ENCODE data around the gene MEDAG.

The MEDAG gene

DNA sequence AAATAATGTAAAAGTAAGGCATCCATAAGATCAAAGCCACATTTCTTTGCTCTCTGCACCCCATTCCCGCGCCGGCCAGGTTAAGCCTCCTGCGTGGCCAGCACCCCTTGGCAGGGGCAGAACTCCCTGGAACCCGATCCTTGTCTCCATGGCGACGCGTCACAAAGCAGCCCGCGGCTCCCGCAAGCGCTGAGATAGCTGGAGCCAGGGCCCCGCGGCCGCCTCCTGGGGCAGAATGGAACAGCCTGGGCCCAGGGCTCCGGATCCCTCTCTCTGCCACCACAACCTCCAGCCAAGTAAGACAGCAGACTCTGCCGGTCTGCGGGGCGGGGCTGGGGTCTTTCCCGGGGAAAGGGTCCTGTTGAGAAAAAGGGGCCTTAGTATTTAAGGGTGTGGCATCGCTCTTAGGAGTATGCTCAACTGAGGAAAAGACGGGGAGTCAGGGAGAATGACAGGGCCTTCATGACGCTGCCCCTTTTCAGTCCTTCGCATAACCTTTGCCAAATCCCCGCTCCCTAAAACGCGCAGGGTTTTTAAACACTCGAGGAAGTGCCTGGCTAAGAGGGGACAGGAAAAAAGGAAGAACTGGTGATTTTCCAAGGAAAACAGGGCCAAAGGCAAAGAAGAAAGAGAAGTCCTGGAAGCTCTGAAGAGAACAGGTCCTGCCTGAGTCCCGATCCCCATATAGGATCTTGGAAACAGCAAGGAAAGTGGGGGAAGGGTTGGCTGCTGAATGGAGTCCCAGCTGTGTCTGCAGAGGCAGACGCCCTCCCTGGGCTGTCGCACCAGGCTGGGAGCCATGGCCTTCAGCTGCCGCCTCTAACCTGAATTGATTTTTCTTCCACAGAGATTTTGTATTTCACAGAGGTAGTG is 26.6 kb downstream of the MEDAG start, which contains the start of gene TEX26:
Gene TEX26, plus strand, starts transcription at position 176 of the 873 bp plus-strand sequence. Its CDS starts 60 bp downstream, at position 236.
- no peak within 1 kb of the TSS for H3K4me3 ChIP-seq (ENCODE audit: low read depth, low read length)
- DNase-seq (ENCODE audit: low read depth) = no peak
- no peak for TF ChIP-seq POLR2A (IDR thresholded peaks at IDR 0.05; ENCODE audit: extremely low read depth, insufficient read length)
- TF ChIP-seq, protein P1, sequence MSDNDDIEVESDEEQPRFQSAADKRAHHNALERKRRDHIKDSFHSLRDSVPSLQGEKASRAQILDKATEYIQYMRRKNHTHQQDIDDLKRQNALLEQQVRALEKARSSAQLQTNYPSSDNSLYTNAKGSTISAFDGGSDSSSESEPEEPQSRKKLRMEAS (IDR thresholded peaks at IDR 0.05; ENCODE audit: low read depth, low read length) = no peak
- TF ChIP-seq, protein P2, sequence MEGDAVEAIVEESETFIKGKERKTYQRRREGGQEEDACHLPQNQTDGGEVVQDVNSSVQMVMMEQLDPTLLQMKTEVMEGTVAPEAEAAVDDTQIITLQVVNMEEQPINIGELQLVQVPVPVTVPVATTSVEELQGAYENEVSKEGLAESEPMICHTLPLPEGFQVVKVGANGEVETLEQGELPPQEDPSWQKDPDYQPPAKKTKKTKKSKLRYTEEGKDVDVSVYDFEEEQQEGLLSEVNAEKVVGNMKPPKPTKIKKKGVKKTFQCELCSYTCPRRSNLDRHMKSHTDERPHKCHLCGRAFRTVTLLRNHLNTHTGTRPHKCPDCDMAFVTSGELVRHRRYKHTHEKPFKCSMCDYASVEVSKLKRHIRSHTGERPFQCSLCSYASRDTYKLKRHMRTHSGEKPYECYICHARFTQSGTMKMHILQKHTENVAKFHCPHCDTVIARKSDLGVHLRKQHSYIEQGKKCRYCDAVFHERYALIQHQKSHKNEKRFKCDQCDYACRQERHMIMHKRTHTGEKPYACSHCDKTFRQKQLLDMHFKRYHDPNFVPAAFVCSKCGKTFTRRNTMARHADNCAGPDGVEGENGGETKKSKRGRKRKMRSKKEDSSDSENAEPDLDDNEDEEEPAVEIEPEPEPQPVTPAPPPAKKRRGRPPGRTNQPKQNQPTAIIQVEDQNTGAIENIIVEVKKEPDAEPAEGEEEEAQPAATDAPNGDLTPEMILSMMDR (IDR thresholded peaks at IDR 0.05; ENCODE audit: low read depth, low read length) = no peak

DNA sequence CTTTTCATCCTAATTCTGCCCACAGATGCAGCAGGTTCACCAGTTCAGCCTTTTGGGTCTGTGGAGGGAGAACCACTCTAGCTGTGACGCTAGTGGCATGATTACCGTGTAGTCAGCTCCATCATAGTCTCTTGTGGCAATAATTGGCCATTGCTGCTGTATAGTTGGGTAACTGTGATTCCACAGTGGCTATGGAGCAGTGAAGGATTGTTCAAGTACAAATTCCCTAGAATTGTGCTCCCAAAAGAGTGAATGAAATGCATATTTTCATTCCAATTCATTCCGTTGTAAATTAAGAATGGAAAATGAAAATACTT is 27.2 kb downstream of the MEDAG start:
- no peak overlapping the region for H3K4me3 ChIP-seq (ENCODE audit: low read depth, low read length)
- no peak for DNase-seq (ENCODE audit: low read depth)
- no peak for TF ChIP-seq POLR2A (IDR thresholded peaks at IDR 0.05; ENCODE audit: extremely low read depth, insufficient read length)
- TF ChIP-seq, protein P2 (IDR thresholded peaks at IDR 0.05; ENCODE audit: low read depth, low read length) = no peak
- TF ChIP-seq MYC (IDR thresholded peaks at IDR 0.05; ENCODE audit: low read depth, low read length) = no peak
- TF ChIP-seq, protein P1 (IDR thresholded peaks at IDR 0.05; ENCODE audit: low read depth, low read length) = no peak

DNA sequence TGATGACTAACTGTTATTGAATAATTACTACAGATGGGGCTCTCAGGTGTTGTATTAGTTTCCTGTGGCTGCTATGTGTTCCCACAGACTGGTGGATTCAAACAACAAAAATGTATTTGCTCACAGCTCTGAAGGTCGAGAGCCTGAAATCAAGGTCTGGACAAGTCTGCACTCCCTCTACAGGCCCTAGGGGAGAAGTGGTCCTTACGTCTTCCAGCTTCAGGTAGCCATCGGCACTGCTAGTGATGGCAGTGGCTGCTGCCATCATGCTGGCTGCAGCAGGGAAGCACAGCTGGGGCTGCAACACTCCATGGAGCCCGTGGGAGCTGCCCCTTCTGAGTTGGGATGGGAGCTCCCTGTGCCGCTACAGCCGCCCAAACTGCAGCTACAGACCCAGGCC is 28.3 kb downstream of the MEDAG start:
- peak; percentile 5 for DNase-seq (ENCODE audit: low read depth)
- TF ChIP-seq, protein P1 (IDR thresholded peaks at IDR 0.05; ENCODE audit: low read depth, low read length) = no peak
- no peak for TF ChIP-seq POLR2A (IDR thresholded peaks at IDR 0.05; ENCODE audit: extremely low read depth, insufficient read length)
- TF ChIP-seq, protein P2 (IDR thresholded peaks at IDR 0.05; ENCODE audit: low read depth, low read length) = no peak
- TF ChIP-seq MYC (IDR thresholded peaks at IDR 0.05; ENCODE audit: low read depth, low read length) = no peak
- H3K4me3 ChIP-seq (ENCODE audit: low read depth, low read length) = no peak overlapping the region

DNA sequence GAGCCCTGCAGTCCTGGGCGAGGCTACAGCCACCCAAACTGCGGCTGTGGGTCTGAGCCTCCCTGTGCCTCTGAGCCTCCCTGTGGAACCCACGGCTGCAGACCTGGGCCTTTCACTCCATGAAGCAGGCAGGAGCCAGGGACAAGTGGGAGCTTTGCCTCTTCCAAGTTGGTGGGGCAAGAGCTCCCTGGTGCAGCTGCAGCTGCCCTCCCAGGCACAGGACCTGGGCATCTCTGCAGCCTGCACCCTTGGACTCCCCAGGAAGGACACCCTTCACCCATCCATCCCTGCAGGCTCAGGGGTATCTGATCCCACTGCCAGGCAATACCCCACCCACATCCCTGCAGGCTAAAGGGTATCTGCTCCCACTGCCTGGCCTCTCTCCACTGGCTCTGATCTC is 28.7 kb downstream of the MEDAG start:
- H3K4me3 ChIP-seq (ENCODE audit: low read depth, low read length) = no peak overlapping the region
- no peak for DNase-seq (ENCODE audit: low read depth)
- no peak for TF ChIP-seq POLR2A (IDR thresholded peaks at IDR 0.05; ENCODE audit: extremely low read depth, insufficient read length)
- TF ChIP-seq, protein P1 (IDR thresholded peaks at IDR 0.05; ENCODE audit: low read depth, low read length) = no peak
- no peak for TF ChIP-seq MYC (IDR thresholded peaks at IDR 0.05; ENCODE audit: low read depth, low read length)
- TF ChIP-seq, protein P2 (IDR thresholded peaks at IDR 0.05; ENCODE audit: low read depth, low read length) = no peak

DNA sequence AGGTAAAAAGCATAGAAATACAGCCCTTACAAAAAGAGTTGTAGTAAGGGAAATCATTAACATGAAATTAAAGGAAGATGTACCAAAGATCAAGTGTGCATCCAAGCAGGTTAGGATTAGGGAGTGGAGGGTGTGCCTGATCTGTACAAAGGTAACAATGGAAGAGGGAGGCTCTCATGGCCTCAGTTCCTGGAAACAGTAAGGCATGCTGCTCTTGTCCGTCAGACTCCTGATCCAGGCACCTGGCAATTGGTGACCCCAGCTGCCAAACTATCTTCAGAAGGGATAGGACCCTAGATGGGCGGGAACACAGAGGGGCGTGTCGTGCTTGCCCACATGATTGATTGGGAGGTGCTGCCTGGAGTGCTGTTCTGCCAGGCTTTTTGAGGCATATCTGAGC is 30.9 kb downstream of the MEDAG start:
- TF ChIP-seq MYC (IDR thresholded peaks at IDR 0.05; ENCODE audit: low read depth, low read length) (no peak), POLR2A (IDR thresholded peaks at IDR 0.05; ENCODE audit: extremely low read depth, insufficient read length) (no peak)
- TF ChIP-seq, protein P2 (IDR thresholded peaks at IDR 0.05; ENCODE audit: low read depth, low read length) = no peak
- TF ChIP-seq, protein P1 (IDR thresholded peaks at IDR 0.05; ENCODE audit: low read depth, low read length) = no peak
- no peak overlapping the region for H3K4me3 ChIP-seq (ENCODE audit: low read depth, low read length)
- DNase-seq (ENCODE audit: low read depth) = no peak
